ENCODE results near the gene CKAP2L.
"Not testable (repeated sequence)": the region's sequence is repeated elsewhere in the genome, so short reads cannot be mapped to it uniquely, and the experiment has no call there.

CKAP2L gene

DNA sequence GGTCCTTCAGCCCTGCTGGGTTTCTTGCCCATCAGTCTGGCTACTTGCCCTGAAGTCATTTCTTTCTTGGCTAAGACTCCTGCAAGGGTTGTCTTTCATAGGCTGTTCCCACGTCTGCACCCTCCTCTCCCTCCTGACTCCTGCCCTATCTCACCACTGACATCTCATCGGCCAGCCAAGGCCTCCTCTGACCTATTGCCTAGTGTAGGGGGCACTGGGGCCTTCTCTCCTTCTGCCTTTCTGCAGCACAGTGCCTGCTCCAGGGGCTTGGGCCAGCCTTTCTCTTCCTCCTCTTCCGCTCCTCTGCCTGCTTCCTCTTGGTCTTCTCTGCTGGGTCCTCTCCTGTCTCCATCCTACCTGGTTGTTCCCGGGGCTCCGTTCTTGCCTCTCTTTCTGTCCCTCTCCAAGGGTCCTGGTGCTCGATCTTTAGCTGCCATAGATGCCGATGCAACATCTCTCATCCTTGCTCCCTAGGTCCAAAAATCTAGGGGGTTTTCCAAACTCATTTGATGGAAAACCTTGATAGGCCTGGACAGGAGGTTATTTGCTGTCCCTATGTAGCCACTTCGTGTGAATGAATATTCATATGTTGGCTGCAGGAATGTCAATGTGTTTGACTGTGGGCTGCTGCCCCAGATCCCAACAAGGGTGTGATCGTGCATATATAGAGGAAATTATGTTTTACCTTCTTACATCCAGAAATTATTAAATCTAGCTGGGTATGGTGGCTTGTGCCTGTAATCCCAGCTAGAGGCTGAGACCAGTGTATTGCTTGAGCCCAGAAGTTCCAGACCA is 53.3 kb downstream of the CKAP2L start:
- H3K4me1 ChIP-seq (ENCODE audit: control insufficient read depth, insufficient read depth, low read length) = peaks cover 9% of the 10 kb centered on the region
- H3K9me3 ChIP-seq (replicated peaks; ENCODE audit: low read length) = no peaks in the 10 kb centered on the region
- H3K4me2 ChIP-seq (ENCODE audit: low read length) = no peak overlapping the region
- no peak overlapping the region for H3K9ac ChIP-seq (ENCODE audit: low read depth, low read length)
- H3K4me3 ChIP-seq (ENCODE audit: low read length) = no peak overlapping the region
- H3K36me3 ChIP-seq (ENCODE audit: insufficient read depth, low read length) = no peaks in the 10 kb centered on the region
- peaks cover 20% of the 10 kb centered on the region for H3K27me3 ChIP-seq (ENCODE audit: control insufficient read depth, insufficient read depth, low read length)

DNA sequence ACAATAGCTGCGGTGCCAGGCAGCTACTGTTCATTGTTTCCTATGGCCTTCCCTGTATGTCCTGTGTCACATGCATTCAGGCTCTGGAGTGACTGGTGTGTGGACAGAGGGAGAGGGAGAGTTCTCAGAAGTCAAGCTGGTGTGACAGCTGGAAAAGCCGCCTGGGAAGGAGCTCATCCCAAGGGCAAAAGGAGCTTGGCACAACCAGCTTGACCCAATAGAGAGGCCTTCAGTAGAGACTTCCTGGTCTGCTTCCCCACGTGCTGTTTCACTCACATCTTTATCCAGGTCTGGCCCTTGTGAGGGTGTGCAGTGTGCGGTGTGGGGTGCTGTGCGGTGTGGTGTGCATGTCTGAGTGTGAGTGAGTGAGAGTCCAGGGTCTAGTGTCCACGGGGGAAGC is 54.7 kb downstream of the CKAP2L start:
- H3K4me3 ChIP-seq (ENCODE audit: low read length) = no peak overlapping the region
- no peak overlapping the region for H3K9ac ChIP-seq (ENCODE audit: low read depth, low read length)
- no peaks in the 10 kb centered on the region for H3K9me3 ChIP-seq (replicated peaks; ENCODE audit: low read length)
- H3K27me3 ChIP-seq (ENCODE audit: control insufficient read depth, insufficient read depth, low read length) = peaks cover 34% of the 10 kb centered on the region
- no peaks in the 10 kb centered on the region for H3K36me3 ChIP-seq (ENCODE audit: insufficient read depth, low read length)
- peaks cover 9% of the 10 kb centered on the region for H3K4me1 ChIP-seq (ENCODE audit: control insufficient read depth, insufficient read depth, low read length)
- no peak overlapping the region for H3K4me2 ChIP-seq (ENCODE audit: low read length)

DNA sequence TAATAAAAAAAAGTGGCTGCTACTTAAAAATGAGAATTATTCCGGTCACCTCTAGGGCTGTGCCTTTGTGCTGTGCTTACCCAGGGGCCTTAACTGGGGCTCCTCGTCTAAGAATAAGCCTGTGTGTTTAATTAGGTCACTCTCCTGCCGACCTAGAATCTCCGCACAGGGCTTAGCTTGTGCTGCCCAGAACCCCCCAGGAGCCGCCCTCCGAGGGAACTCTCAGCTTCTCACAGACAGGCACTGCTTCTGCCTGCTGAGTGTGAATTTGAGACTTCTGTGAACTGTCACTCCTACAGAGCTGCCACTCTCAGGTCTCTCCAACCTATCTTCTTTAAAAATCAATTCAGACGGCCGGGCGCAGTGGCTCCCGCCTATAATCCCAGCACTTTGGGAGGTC is 55.4 kb downstream of the CKAP2L start:
- Histone ChIP-seq H3K27me3 (ENCODE audit: control insufficient read depth, insufficient read depth, low read length) (peaks cover 35% of the 10 kb centered on the region), H3K36me3 (ENCODE audit: insufficient read depth, low read length) (no peaks in the 10 kb centered on the region), H3K4me1 (ENCODE audit: control insufficient read depth, insufficient read depth, low read length) (peaks cover 9% of the 10 kb centered on the region), H3K4me3 (ENCODE audit: low read length) (no peak overlapping the region), H3K9me3 (replicated peaks; ENCODE audit: low read length) (no peaks in the 10 kb centered on the region), H3K4me2 (ENCODE audit: low read length) (no peak overlapping the region), H3K9ac (ENCODE audit: low read depth, low read length) (no peak overlapping the region)

DNA sequence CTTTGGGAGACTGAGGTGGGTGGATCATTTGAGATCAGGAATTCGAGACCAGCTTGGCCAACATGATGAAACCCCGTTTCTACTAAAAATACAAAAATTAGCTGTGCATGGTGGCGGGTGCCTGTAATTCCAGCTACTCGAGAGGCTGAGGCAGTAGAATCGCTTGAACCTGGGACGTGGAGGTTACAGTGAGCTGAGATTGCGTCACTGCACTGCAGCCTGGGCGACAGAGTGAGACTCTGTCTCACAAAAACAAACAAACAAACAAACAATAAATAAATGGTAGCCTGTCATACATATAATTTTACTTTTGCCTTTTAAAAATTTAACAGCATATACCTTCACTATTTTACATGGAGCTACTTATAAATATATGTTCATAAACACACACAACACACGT is 57.5 kb downstream of the CKAP2L start:
- peaks cover 32% of the 10 kb centered on the region for H3K27me3 ChIP-seq (ENCODE audit: control insufficient read depth, insufficient read depth, low read length)
- H3K4me3 ChIP-seq (ENCODE audit: low read length); H3K4me2 ChIP-seq (ENCODE audit: low read length); H3K4me1 ChIP-seq (ENCODE audit: control insufficient read depth, insufficient read depth, low read length); H3K36me3 ChIP-seq (ENCODE audit: insufficient read depth, low read length); H3K9me3 ChIP-seq (replicated peaks; ENCODE audit: low read length); H3K9ac ChIP-seq (ENCODE audit: low read depth, low read length): not testable (repeated sequence)

DNA sequence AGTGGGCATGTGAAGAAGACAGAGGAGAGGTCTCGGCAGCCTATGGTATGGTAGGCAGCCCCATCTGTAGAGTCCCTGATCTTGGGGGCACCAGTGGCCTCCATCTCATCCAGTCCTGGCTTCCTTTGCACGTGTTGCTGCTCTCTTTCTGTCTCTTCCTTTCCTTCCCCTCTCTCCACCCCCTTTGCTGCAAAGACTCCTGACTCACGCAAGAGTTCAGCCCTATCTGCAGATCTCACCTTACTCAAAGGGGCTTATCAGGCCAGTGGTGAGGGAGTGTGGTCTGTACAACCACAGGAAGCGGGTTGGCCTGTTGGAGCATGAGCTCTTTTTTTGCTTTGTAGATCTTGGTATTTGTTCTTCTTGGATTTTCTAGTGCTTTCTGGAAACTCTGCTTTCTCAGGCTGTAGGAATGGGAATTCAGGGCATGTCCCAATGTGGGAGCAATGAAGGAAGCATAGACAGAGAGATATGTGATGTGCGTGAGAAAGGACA is 58.2 kb downstream of the CKAP2L start:
- Histone ChIP-seq H3K4me1 (ENCODE audit: control insufficient read depth, insufficient read depth, low read length) (no peaks in the 10 kb centered on the region), H3K9me3 (replicated peaks; ENCODE audit: low read length) (no peaks in the 10 kb centered on the region), H3K36me3 (ENCODE audit: insufficient read depth, low read length) (no peaks in the 10 kb centered on the region), H3K9ac (ENCODE audit: low read depth, low read length) (no peak overlapping the region), H3K4me2 (ENCODE audit: low read length) (no peak overlapping the region), H3K27me3 (ENCODE audit: control insufficient read depth, insufficient read depth, low read length) (peaks cover 32% of the 10 kb centered on the region), H3K4me3 (ENCODE audit: low read length) (no peak overlapping the region)

DNA sequence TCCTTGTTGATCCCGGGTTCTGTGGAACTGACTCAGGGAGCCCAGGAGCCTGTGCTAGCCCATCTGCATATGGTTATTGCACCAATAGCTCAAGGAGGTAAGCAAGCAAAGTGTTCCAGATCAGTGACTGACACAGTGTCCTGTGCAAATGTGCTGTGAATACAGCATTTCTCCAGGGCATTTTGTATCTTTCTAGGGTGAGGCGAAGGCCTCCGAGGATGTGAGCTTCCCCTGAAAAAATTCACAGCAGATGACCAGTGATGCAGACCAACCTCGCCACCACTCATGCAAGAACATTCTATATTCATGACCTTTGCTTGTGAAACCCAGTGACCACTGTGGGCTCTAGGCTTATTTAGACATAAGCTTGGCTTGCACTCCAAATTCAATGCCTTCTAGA is 58.8 kb downstream of the CKAP2L start:
- no peak overlapping the region for H3K9ac ChIP-seq (ENCODE audit: low read depth, low read length)
- no peaks in the 10 kb centered on the region for H3K9me3 ChIP-seq (replicated peaks; ENCODE audit: low read length)
- H3K36me3 ChIP-seq (ENCODE audit: insufficient read depth, low read length) = no peaks in the 10 kb centered on the region
- H3K4me2 ChIP-seq (ENCODE audit: low read length) = no peak overlapping the region
- H3K4me1 ChIP-seq (ENCODE audit: control insufficient read depth, insufficient read depth, low read length) = no peaks in the 10 kb centered on the region
- no peak overlapping the region for H3K4me3 ChIP-seq (ENCODE audit: low read length)
- H3K27me3 ChIP-seq (ENCODE audit: control insufficient read depth, insufficient read depth, low read length) = peaks cover 32% of the 10 kb centered on the region

DNA sequence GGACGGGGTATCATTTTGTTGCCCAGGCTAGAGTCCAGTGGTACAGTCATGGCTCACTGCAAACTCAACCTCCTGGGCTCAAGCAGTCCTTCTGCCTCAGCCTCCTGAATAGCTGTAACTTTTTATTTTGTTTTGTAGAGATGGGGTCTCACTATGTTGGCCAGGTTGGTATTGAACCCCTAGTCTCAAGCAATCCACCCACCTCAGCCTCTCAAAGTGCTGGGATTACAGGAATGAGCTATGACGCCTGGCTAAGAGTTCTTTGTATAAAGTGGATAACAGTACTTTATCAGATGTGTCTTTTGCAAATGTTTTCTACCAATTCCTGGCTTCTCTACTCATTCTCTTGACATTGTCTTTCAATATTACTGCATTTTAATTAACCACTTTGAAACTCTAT is 60.7 kb downstream of the CKAP2L start:
- Histone ChIP-seq H3K27me3 (ENCODE audit: control insufficient read depth, insufficient read depth, low read length) (peaks cover 28% of the 10 kb centered on the region), H3K36me3 (ENCODE audit: insufficient read depth, low read length) (no peaks in the 10 kb centered on the region), H3K9me3 (replicated peaks; ENCODE audit: low read length) (no peaks in the 10 kb centered on the region), H3K4me2 (ENCODE audit: low read length) (no peak overlapping the region), H3K9ac (ENCODE audit: low read depth, low read length) (no peak overlapping the region), H3K4me1 (ENCODE audit: control insufficient read depth, insufficient read depth, low read length) (no peaks in the 10 kb centered on the region), H3K4me3 (ENCODE audit: low read length) (no peak overlapping the region)

DNA sequence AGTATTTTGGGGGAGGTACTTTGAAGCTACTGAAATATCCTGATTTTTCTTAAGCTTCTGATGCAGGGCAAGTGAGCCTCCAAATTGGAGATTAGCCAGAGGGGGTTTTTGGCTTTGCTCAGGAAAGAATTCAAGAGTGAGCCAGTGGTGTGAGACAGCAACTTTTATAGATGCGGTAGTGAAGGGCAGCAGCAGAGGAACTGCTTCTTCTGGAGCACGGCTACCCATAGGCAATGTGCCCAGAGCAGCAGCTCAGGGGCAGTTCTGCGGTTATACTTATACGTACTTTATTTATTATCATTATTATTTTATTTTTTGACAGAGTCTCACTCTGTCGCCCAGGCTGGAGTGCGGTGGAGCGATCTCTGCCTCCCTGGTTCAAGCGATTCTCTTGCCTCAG is 63.4 kb downstream of the CKAP2L start:
- H3K36me3 ChIP-seq (ENCODE audit: insufficient read depth, low read length) = no peaks in the 10 kb centered on the region
- no peak overlapping the region for H3K4me2 ChIP-seq (ENCODE audit: low read length)
- no peaks in the 10 kb centered on the region for H3K4me1 ChIP-seq (ENCODE audit: control insufficient read depth, insufficient read depth, low read length)
- peaks cover 14% of the 10 kb centered on the region for H3K27me3 ChIP-seq (ENCODE audit: control insufficient read depth, insufficient read depth, low read length)
- H3K9me3 ChIP-seq (replicated peaks; ENCODE audit: low read length) = no peaks in the 10 kb centered on the region
- no peak overlapping the region for H3K4me3 ChIP-seq (ENCODE audit: low read length)
- no peak overlapping the region for H3K9ac ChIP-seq (ENCODE audit: low read depth, low read length)

DNA sequence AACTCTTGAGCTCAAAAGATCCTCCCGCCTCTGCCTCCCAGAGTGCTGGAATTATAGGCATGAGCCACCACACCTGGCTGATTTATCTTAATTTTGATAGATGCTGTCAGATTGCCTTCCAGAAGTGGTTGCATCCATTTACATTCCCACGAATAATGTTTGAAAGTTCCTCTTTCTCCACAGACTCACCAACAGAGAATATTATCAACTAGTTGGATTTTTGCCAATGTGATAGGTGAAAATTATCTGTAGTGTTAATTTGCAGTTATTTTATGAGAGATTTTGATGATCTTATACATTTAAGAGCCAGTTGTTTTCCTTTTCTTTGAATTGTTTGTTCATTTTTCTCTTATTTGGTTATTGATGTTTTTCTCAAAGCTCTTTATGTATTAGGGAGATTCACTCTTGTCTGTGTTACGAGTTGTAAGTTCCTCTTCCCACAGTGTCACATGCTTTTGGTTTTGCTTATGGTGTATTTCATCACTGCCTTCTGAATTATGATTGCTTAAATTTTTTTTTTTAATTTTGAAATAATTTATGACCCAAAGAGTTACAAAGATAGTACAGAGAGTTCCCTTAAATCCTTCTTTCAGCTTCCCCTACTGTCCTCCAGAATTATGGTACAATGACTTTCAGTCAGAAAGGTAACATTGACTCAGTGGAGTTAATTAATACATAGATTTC is 64.3 kb downstream of the CKAP2L start:
- H3K4me1 ChIP-seq (ENCODE audit: control insufficient read depth, insufficient read depth, low read length) = no peaks in the 10 kb centered on the region
- H3K4me3 ChIP-seq (ENCODE audit: low read length) = no peak overlapping the region
- H3K9ac ChIP-seq (ENCODE audit: low read depth, low read length) = no peak overlapping the region
- H3K27me3 ChIP-seq (ENCODE audit: control insufficient read depth, insufficient read depth, low read length) = peaks cover 5% of the 10 kb centered on the region
- no peaks in the 10 kb centered on the region for H3K36me3 ChIP-seq (ENCODE audit: insufficient read depth, low read length)
- H3K4me2 ChIP-seq (ENCODE audit: low read length) = no peak overlapping the region
- no peaks in the 10 kb centered on the region for H3K9me3 ChIP-seq (replicated peaks; ENCODE audit: low read length)

DNA sequence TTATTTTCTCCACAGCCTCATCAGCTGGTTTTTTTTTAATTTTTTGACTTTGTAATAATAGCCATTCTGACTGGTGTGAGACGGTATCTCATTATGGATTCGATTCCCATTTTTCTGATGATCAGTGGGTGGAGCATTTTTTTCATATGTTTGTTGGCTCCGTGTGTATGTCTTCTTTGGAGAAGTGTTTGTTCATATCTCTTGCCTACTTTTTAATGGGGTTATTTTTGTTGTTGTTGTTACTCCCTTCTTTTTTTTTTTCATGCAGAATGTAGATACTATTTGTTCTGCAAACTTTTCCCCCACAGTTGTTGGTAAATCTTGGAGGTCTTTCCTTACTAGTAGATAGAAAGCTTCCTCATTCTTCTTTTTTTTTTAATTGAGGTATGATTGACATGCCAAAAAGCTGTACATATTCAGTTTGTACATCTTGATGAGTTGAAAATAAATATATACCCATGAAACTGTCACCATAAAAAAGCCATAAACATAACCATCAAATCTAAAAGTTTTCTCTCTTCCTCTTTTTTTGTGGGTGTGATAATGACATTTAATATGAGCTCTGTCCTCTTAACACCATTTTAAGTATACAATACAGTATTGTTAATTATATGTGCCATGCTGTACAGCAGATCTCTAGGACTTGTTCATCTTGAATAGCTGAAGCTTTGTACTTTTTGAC is 65.4 kb downstream of the CKAP2L start:
- Histone ChIP-seq H3K4me2 (ENCODE audit: low read length) (no peak overlapping the region), H3K4me1 (ENCODE audit: control insufficient read depth, insufficient read depth, low read length) (no peaks in the 10 kb centered on the region), H3K27me3 (ENCODE audit: control insufficient read depth, insufficient read depth, low read length) (no peaks in the 10 kb centered on the region), H3K4me3 (ENCODE audit: low read length) (no peak overlapping the region), H3K36me3 (ENCODE audit: insufficient read depth, low read length) (no peaks in the 10 kb centered on the region), H3K9me3 (replicated peaks; ENCODE audit: low read length) (no peaks in the 10 kb centered on the region), H3K9ac (ENCODE audit: low read depth, low read length) (no peak overlapping the region)

DNA sequence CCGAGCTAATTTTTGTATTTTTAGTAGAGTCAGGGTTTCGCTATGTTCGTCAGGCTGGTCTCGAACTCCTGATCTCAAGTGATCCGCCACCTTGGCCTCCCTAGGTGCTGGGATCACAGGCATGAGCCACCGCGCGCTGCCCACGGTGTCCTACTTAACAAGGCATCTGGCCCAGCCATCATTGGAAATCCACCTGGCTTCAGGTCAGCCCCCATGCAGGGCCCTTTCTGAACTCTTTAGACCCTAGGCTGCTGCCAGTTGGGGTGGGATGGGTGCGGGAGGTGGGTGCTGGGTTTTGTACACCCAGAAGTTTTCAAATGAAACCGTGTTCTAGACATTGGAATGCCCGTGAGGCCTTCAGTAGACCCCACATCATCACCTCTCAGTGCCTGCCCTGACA is 70.2 kb downstream of the CKAP2L start:
- H3K9me3 ChIP-seq (replicated peaks; ENCODE audit: low read length) = no peaks in the 10 kb centered on the region
- H3K36me3 ChIP-seq (ENCODE audit: insufficient read depth, low read length) = no peaks in the 10 kb centered on the region
- no peak overlapping the region for H3K9ac ChIP-seq (ENCODE audit: low read depth, low read length)
- H3K4me1 ChIP-seq (ENCODE audit: control insufficient read depth, insufficient read depth, low read length) = peaks cover 32% of the 10 kb centered on the region
- H3K4me3 ChIP-seq (ENCODE audit: low read length) = no peak overlapping the region
- H3K27me3 ChIP-seq (ENCODE audit: control insufficient read depth, insufficient read depth, low read length) = no peaks in the 10 kb centered on the region
- no peak overlapping the region for H3K4me2 ChIP-seq (ENCODE audit: low read length)
